ENCODE results near the gene HAO1. TPM values are rescaled to one million over a fixed set of nuclear protein-coding genes. Genes with fewer than 3 reads are reported as not detected.

The HAO1 gene
- total RNA-seq, 2 donors from 2014 or later: not detected

GRCh38 chr20:7883309-7883708 is 56.9 kb downstream of the HAO1 start:
- TF ChIP-seq, protein P1, sequence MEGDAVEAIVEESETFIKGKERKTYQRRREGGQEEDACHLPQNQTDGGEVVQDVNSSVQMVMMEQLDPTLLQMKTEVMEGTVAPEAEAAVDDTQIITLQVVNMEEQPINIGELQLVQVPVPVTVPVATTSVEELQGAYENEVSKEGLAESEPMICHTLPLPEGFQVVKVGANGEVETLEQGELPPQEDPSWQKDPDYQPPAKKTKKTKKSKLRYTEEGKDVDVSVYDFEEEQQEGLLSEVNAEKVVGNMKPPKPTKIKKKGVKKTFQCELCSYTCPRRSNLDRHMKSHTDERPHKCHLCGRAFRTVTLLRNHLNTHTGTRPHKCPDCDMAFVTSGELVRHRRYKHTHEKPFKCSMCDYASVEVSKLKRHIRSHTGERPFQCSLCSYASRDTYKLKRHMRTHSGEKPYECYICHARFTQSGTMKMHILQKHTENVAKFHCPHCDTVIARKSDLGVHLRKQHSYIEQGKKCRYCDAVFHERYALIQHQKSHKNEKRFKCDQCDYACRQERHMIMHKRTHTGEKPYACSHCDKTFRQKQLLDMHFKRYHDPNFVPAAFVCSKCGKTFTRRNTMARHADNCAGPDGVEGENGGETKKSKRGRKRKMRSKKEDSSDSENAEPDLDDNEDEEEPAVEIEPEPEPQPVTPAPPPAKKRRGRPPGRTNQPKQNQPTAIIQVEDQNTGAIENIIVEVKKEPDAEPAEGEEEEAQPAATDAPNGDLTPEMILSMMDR (IDR thresholded peaks at IDR 0.05): no peak
- no peaks in the 10 kb centered on the region for H3K36me3 ChIP-seq
- H3K27ac ChIP-seq: no peak overlapping the region
- H3K4me3 ChIP-seq: no peak overlapping the region
- H3K9me3 ChIP-seq: no peaks in the 10 kb centered on the region
- DNase-seq (ENCODE audit: low spot score) (no peak), ATAC-seq (ENCODE audit: insufficient number of reproducible peaks, low FRiP score, low read depth) (no peak)
- H3K4me1 ChIP-seq (ENCODE audit: control insufficient read depth in 1 of 2, low read depth in 2 of 2): no peaks in the 10 kb centered on the region
- H3K27me3 ChIP-seq (replicated peaks; ENCODE audit: insufficient read depth): no peaks in the 10 kb centered on the region

DNA sequence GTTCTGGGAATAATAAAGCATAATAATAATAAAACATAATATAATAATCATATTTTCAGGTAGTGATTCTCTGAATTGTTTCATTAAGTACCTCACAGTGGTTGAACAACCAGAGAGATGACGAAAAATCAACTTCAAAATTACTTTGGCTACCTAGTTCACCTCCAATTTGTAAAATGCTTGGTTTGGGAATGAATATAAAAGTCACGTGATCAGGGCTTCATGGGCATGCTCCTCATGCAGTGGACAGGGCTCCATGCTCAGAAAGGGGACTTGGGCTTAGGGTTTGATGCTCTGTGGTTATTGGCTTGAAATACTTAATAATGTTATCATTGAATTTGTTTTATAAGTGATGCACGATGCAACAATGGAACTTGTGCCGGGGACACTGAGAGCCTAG is 58.2 kb downstream of the HAO1 start:
- no peak for DNase-seq (ENCODE audit: low spot score)
- Histone ChIP-seq H3K27ac (no peak overlapping the region), H3K9me3 (no peaks in the 10 kb centered on the region), H3K4me1 (ENCODE audit: control insufficient read depth in 1 of 2, low read depth in 2 of 2) (no peaks in the 10 kb centered on the region), H3K4me3 (no peak overlapping the region), H3K36me3 (no peaks in the 10 kb centered on the region), H3K27me3 (replicated peaks; ENCODE audit: insufficient read depth) (no peaks in the 10 kb centered on the region)
- no peak for ATAC-seq (ENCODE audit: insufficient number of reproducible peaks, low FRiP score, low read depth)
- TF ChIP-seq, protein P1 (IDR thresholded peaks at IDR 0.05): no peak

DNA sequence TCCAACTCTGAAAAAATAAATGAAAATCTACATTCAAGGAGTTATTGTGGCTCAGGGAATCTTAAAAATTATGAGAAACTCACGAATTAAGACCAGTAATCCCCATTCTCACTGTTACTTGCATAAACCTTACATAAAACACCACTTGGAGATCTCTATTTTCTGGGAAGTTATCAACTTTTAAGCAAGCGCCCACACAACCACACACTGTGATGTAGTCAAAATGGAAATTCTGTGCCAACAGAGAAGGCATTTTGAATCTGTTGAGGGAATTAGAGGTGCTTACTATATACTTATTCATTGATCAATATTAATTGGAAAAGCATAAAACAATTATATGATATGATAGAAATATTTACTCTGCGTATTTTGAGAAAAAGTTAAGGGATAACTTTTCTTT is 58.7 kb downstream of the HAO1 start:
- H3K4me3 ChIP-seq: no peak overlapping the region
- ATAC-seq (ENCODE audit: insufficient number of reproducible peaks, low FRiP score, low read depth) (no peak), DNase-seq (ENCODE audit: low spot score) (no peak)
- TF ChIP-seq, protein P1 (IDR thresholded peaks at IDR 0.05): no peak
- no peaks in the 10 kb centered on the region for H3K36me3 ChIP-seq
- no peaks in the 10 kb centered on the region for H3K4me1 ChIP-seq (ENCODE audit: control insufficient read depth in 1 of 2, low read depth in 2 of 2)
- H3K27me3 ChIP-seq (replicated peaks; ENCODE audit: insufficient read depth): no peaks in the 10 kb centered on the region
- no peaks in the 10 kb centered on the region for H3K9me3 ChIP-seq
- H3K27ac ChIP-seq: no peak overlapping the region

DNA sequence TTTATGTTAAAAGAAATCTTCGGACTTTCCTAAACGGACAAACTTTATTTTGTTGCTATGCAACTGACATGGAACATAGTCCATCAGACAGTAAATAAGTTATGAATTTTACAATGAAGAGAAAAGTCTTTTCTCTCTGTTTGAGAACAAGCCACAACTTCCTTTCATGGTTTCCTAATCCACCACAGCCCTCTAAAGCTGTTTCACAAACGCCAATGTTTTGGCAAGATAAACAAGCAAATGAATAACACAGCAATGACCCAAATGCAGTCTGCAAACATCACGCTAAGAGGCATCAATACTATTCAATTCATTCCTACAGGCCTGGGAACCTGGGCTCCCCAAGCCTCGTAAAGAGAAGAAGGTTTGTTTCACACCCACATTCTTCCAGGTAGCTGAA is 60.4 kb downstream of the HAO1 start:
- H3K27me3 ChIP-seq (replicated peaks; ENCODE audit: insufficient read depth): no peaks in the 10 kb centered on the region
- no peaks in the 10 kb centered on the region for H3K9me3 ChIP-seq
- H3K27ac ChIP-seq: no peak overlapping the region
- TF ChIP-seq, protein P1 (IDR thresholded peaks at IDR 0.05): no peak
- no peaks in the 10 kb centered on the region for H3K4me1 ChIP-seq (ENCODE audit: control insufficient read depth in 1 of 2, low read depth in 2 of 2)
- no peak for ATAC-seq (ENCODE audit: insufficient number of reproducible peaks, low FRiP score, low read depth)
- no peaks in the 10 kb centered on the region for H3K36me3 ChIP-seq
- no peak overlapping the region for H3K4me3 ChIP-seq
- no peak for DNase-seq (ENCODE audit: low spot score)

DNA sequence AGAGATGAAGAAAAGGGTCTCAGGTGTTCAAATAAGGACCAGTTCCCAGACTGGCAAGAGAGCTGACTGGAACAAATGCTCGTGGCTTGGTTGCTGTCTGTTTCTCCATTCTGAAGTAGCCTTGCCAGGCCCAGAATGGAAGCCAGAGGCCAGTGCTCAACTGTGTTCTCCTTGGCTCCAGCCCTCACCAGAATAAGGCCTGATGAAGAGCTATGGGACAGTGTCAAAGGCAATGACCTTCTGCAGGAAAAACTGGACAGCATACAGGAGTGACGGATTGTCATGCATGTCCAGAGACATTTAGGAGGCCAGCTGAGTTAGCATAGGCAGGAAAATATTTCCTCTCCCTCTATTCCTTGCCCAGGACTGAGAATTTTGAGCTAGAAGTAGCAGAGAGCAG is 72.2 kb downstream of the HAO1 start:
- DNase-seq (ENCODE audit: low spot score) (no peak), ATAC-seq (ENCODE audit: insufficient number of reproducible peaks, low FRiP score, low read depth) (no peak)
- Histone ChIP-seq H3K9me3 (no peaks in the 10 kb centered on the region), H3K36me3 (no peaks in the 10 kb centered on the region), H3K4me1 (ENCODE audit: control insufficient read depth in 1 of 2, low read depth in 2 of 2) (no peaks in the 10 kb centered on the region), H3K4me3 (no peak overlapping the region), H3K27ac (no peak overlapping the region), H3K27me3 (replicated peaks; ENCODE audit: insufficient read depth) (no peaks in the 10 kb centered on the region)
- TF ChIP-seq, protein P1 (IDR thresholded peaks at IDR 0.05): no peak

Data from thoracic aorta (tissue), 2 donors.